B cell (primary cell): ENCODE measurements around the gene EGLN3. TPM values are rescaled to one million over a fixed set of nuclear protein-coding genes. Genes with fewer than 3 reads are reported as not detected.

Source experiments
- ATAC-seq: fragments of 200-7000 bp; cut with Tn5 transposase; one replicate; pipeline ENCODE4 v1.10.0; 2021; ENCODE audit warnings: low read depth, mild to moderate bottlenecking, moderate number of reproducible peaks, moderate library complexity
- CTCF ChIA-PET: fragments of 350-600 bp; sonication (Branson Sonifier 250); formaldehyde crosslinking; loops from one replicate; lab custom pipeline; 2021; ENCODE audit warnings: antibody characterized with exemption, inconsistent platforms; lab: Charles Lee
- POLR2A ChIA-PET: fragments of 350-600 bp; sonication (Branson Sonifier 250); formaldehyde crosslinking; loops from one replicate; lab custom pipeline; 2021; ENCODE audit warnings: antibody characterized with exemption; lab: Charles Lee
- DNase-seq: peaks from one replicate; pipeline ENCODE4 v3.0.0; 2013
- H2AFZ ChIP-seq: 2 replicates; pipeline ENCODE4 v1.6.1; 2012; ENCODE audit warnings: mild to moderate bottlenecking, low read depth, low read length; ENCODE audit not compliant: insufficient read depth, poor library complexity, severe bottlenecking
- H3K27ac ChIP-seq, 2 donors: 1 replicate in 1 of 2; 2 replicates in 1 of 2; pipeline ENCODE4 v1.5.1; 2012 to 2013; ENCODE audit warnings: low read length in 2 of 2, mild to moderate bottlenecking in 2 of 2, moderate library complexity in 1 of 2
- H3K27me3 ChIP-seq, 4 experiments: fragments of 200-600 bp in 1 of 4; sonication (generic) in 1 of 4; replicated peaks in 1 of 4; 1 replicate in 2 of 4; 2 replicates in 2 of 4; pipeline versions ENCODE4 v1.6.1 to v1.7.0; 2013 to 2016; ENCODE audit warnings: low read length in 3 of 4, mild to moderate bottlenecking in 2 of 4, mixed read lengths in 1 of 4, moderate library complexity in 1 of 4; ENCODE audit not compliant: insufficient read depth in 4 of 4, control insufficient read depth in 3 of 4; ENCODE audit errors: control extremely low read depth in 1 of 4
- H3K36me3 ChIP-seq, 2 experiments: replicated peaks in 1 of 2; 1 replicate in 1 of 2; 2 replicates in 1 of 2; pipeline versions ENCODE4 v1.6.1 to v1.7.1; 2013; ENCODE audit warnings: low read length in 1 of 2; ENCODE audit not compliant: insufficient read depth in 2 of 2, control insufficient read depth in 1 of 2; ENCODE audit errors: control extremely low read depth in 1 of 2, extremely low read depth in 1 of 2
- H3K4me1 ChIP-seq, 2 donors: fragments of 200-600 bp in 1 of 2; sonication (generic) in 1 of 2; 1 replicate in 1 of 2; 2 replicates in 1 of 2; pipeline versions ENCODE4 v1.5.1 to v1.6.1; 2013 to 2017; ENCODE audit warnings: low read length in 2 of 2; ENCODE audit not compliant: control insufficient read depth in 2 of 2, insufficient read depth in 2 of 2
- H3K4me2 ChIP-seq: replicated peaks from 2 replicates; pipeline ENCODE3; 2012; ENCODE audit warnings: mild to moderate bottlenecking, low read depth, low read length; ENCODE audit not compliant: poor library complexity, severe bottlenecking
- H3K4me3 ChIP-seq, 5 experiments: fragments of 200-600 bp in 1 of 5; sonication (generic) in 1 of 5; 1 replicate in 3 of 5; 2 replicates in 2 of 5; pipeline versions ENCODE4 v1.5.1 to v1.7.0; 2011 to 2016; ENCODE audit warnings: low read length in 4 of 5, mild to moderate bottlenecking in 4 of 5, low read depth in 2 of 5, control low read depth in 1 of 5, moderate library complexity in 1 of 5; ENCODE audit not compliant: insufficient read depth in 1 of 5; ENCODE audit errors: control extremely low read depth in 1 of 5, extremely low read depth in 1 of 5
- H3K79me2 ChIP-seq: fragments of 200-600 bp; sonication (generic); one replicate; pipeline ENCODE4 v1.6.0; 2016; ENCODE audit warnings: low read length; ENCODE audit not compliant: control insufficient read depth, insufficient read depth
- H3K9ac ChIP-seq: fragments of 200-600 bp; sonication (generic); 2 replicates; pipeline ENCODE4 v1.6.1; 2017; ENCODE audit warnings: mild to moderate bottlenecking, low read length, moderate library complexity
- H3K9me3 ChIP-seq, 3 donors: one replicate each; pipeline versions ENCODE4 v1.6.1 to v1.7.1; 2013; ENCODE audit warnings: low read length in 2 of 3; ENCODE audit not compliant: control insufficient read depth in 2 of 3, insufficient read depth in 1 of 3; ENCODE audit errors: control extremely low read depth in 1 of 3
- H4K20me1 ChIP-seq: 2 replicates; pipeline ENCODE4 v1.6.0; 2012; ENCODE audit warnings: mild to moderate bottlenecking, low read length; ENCODE audit not compliant: insufficient read depth, control insufficient read depth, poor library complexity, severe bottlenecking
- H3K27ac Mint-ChIP-seq: one replicate; pipeline ENCODE4 v1.8.0; 2021; ENCODE audit warnings: mixed read lengths
- H3K27me3 Mint-ChIP-seq: one replicate; pipeline ENCODE4 v1.8.0; 2021; ENCODE audit warnings: mixed read lengths
- H3K4me1 Mint-ChIP-seq: one replicate; pipeline ENCODE4 v1.8.0; 2021; ENCODE audit warnings: mixed read lengths
- H3K4me3 Mint-ChIP-seq: one replicate; pipeline ENCODE4 v1.8.0; 2021; ENCODE audit warnings: mixed read lengths
- H3K9me3 Mint-ChIP-seq: one replicate; pipeline ENCODE4 v1.8.0; 2022; ENCODE audit warnings: mixed read lengths; ENCODE audit not compliant: insufficient read depth
- EZH2 ChIP-seq: IDR thresholded peaks from 2 replicates; pipeline ENCODE4 v1.6.1; 2012; ENCODE audit warnings: borderline replicate concordance, low read depth, mild to moderate bottlenecking, moderate library complexity, low read length; ENCODE audit not compliant: insufficient read depth, poor library complexity, severe bottlenecking
- WGBS: methylation state at CpG from one replicate; pipeline ENCODE4 v1.1.5; 2013; ENCODE audit warnings: missing lambda C conversion rate; ENCODE audit not compliant: insufficient coverage; 5-methylcytosine and 5-hydroxymethylcytosine counted together
- intact Hi-C: fragments of 100-400 bp; cut with micrococcal nuclease; formaldehyde crosslinking; loops from one replicate; pipeline ENCODE4 v1.10.0; 2022
- polyA plus RNA-seq: library from polyadenylated mRNA; depleted of rRNA; stranded (reverse); fragments of >200 nt; gene quantifications from 2 replicates; pipeline ENCODE4 v1.2.3, GENCODE V29; 2012
- total RNA-seq, 2 donors: library from RNA; stranded (reverse); fragments of 120-200 nt in 1 of 2; gene quantifications; 1 replicate in 1 of 2; 2 replicates in 1 of 2; pipeline versions ENCODE4 v1.2.3 to v1.2.4, GENCODE V29; 2013 to 2022
- TF ChIP-seq, protein P1 (sequence below): fragments of 200-600 bp; IDR thresholded peaks from one replicate; pipeline ENCODE4 v1.8.0; 2022; ENCODE audit warnings: antibody characterized with exemption, mild to moderate bottlenecking

The EGLN3 gene
- total and polyA plus RNA-seq, 2 donors (not counting 1 experiment from before 2014, with no cell fraction given), result 0.69 to 1.7 TPM

DNA sequence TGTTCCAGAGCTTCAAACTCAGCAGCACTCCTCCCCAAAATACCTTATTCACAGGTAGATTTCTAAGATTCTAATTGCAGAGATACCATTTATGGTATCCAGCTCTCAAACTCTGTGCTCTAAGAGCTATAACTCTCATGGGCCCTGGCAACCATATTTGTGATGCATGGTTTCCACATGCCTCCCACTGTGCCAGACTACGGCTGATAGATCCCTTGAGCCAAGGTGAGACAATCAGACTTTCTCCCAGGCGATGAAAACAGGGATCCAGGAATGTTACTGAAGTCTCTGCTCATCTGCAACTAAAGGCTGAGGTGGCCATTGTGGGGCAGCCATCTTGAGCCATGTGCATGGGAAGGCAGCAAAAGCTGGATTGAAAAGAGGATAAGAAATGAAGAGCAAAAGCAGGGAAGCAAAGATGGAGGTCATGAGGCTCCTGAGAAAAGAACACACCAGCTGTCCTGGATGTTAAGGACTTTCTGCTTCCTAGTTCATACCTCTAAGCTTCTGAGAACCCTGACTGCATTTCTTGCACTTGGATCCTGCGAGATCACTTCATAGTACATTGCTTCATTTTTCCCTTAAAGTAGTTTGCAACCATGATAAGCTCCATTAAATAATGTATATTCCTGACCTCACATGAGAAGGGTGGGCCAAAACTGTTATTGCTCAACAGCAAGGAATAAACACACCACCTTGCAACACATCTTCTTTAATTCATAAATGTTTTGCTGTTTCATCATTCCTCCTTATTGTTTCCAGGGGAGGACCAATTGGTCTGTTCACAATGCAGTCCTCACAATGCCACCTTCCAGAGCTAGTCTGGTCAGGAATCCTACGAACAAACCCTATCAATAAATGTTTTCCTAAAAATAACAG is 5.4 kb downstream of the EGLN3 start:
- peaks cover 4% of the 10 kb centered on the region for H3K4me1 Mint-ChIP-seq
- peaks cover 32% of the 10 kb centered on the region for H3K27me3 Mint-ChIP-seq
- no peak overlapping the region for H3K4me2 ChIP-seq
- H3K4me1 ChIP-seq, result peaks cover under 1 to 9% of the 10 kb centered on the region in 2 donors
- no peak overlapping the region for H3K9ac ChIP-seq
- no peak overlapping the region for H3K4me3 Mint-ChIP-seq
- ChIA-PET POLR2A (no interaction called here), CTCF (interaction anchor here (1.1 kb wide), 1 partner anchor 34 kb away, joined by 3 read pairs; no protein-coding TSS in a partner anchor)
- peaks cover 0 to under 1% (median 0%) of the 10 kb centered on the region in 3 donors for H3K9me3 ChIP-seq
- TF ChIP-seq, protein P1, sequence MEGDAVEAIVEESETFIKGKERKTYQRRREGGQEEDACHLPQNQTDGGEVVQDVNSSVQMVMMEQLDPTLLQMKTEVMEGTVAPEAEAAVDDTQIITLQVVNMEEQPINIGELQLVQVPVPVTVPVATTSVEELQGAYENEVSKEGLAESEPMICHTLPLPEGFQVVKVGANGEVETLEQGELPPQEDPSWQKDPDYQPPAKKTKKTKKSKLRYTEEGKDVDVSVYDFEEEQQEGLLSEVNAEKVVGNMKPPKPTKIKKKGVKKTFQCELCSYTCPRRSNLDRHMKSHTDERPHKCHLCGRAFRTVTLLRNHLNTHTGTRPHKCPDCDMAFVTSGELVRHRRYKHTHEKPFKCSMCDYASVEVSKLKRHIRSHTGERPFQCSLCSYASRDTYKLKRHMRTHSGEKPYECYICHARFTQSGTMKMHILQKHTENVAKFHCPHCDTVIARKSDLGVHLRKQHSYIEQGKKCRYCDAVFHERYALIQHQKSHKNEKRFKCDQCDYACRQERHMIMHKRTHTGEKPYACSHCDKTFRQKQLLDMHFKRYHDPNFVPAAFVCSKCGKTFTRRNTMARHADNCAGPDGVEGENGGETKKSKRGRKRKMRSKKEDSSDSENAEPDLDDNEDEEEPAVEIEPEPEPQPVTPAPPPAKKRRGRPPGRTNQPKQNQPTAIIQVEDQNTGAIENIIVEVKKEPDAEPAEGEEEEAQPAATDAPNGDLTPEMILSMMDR, result no peak
- no peak for TF ChIP-seq EZH2
- ATAC-seq (no peak), DNase-seq (no peak)
- H3K4me3 ChIP-seq, result no peak overlapping the region
- no peaks in the 10 kb centered on the region for H4K20me1 ChIP-seq
- H2AFZ ChIP-seq, result no peak overlapping the region
- no peak overlapping the region for H3K27ac ChIP-seq
- 97% methylated on average over 3 of the region's 4 CpGs for WGBS
- no peaks in the 10 kb centered on the region for H3K79me2 ChIP-seq
- H3K9me3 Mint-ChIP-seq, result no peaks in the 10 kb centered on the region
- peaks cover 0 to 15% (median 8%) of the 10 kb centered on the region in 4 experiments for H3K27me3 ChIP-seq
- H3K27ac Mint-ChIP-seq, result no peak overlapping the region
- intact Hi-C loops, result no loop called here
- H3K36me3 ChIP-seq, result no peaks in the 10 kb centered on the region
